ENCODE data around the gene CAPN13.

- TF ChIP-seq CTCF (conservative IDR thresholded peaks at IDR 0.05; ENCODE audit: low read depth in 2 of 2) (no peak), EZH2phosphoT487 (IDR thresholded peaks at IDR 0.05; ENCODE audit: unreplicated experiment) (no peak), POLR2AphosphoS5 (IDR thresholded peaks at IDR 0.05; ENCODE audit: low read depth) (no peak), ETS1 (IDR thresholded peaks at IDR 0.05) (no peak), REST (IDR thresholded peaks at IDR 0.05; ENCODE audit: unreplicated experiment) (no peak), EZH2 (IDR thresholded peaks at IDR 0.05; ENCODE audit: low read depth, unreplicated experiment) (no peak), ZNF462 (CRISPR knock-in tag; IDR thresholded peaks at IDR 0.05) (no peak), NANOG (IDR thresholded peaks at IDR 0.05; ENCODE audit: borderline replicate concordance) (no peak), ZNF114 (CRISPR knock-in tag; IDR thresholded peaks at IDR 0.05) (no peak), CREB1 (CRISPR knock-in tag; IDR thresholded peaks at IDR 0.05; ENCODE audit: low read depth) (no peak), JUNB (IDR thresholded peaks at IDR 0.05; ENCODE audit: unreplicated experiment) (no peak), STAT1 (IDR thresholded peaks at IDR 0.05; ENCODE audit: unreplicated experiment) (no peak)
Measured at GRCh38 chr2:30790879-30791278, 16.4 kb downstream of the CAPN13 start.
